GM19035 (cell line): ENCODE results near the gene NKAIN2.
"Not testable (repeated sequence)": the region's sequence is repeated elsewhere in the genome, so short reads cannot be mapped to it uniquely, and the experiment has no call there.

Experiments used
- ATAC-seq: cut with Tn5 transposase; IDR thresholded peaks from one replicate; pipeline ENCODE4 v1.9.1; 2021; ENCODE audit not compliant: unreplicated experiment

Gene NKAIN2

DNA sequence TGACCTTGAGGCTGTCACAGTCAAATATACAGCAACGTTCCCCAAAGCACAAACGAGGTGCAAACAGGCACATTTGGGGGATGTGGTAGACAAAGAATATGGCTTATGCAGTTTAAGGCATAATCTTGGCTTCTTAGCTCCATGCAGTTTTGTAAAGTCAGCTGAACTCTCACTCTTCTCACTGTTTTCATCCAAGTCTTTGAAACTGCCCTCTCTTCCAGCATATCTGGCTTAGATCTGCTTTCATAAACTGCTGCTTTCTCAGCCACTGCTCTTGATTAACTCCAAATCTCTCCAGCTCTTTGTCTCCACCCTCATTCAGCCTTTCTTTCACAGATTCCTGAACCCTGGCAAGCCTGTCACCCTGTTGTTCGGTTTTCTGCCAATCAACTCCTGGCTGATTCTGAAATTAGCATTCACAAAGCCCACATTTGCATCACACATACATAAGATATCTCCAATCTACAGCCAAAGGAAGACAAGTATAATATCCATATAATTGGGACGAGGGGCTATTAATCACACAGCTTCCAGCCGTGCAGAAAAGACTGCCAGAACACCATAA, 857.5 kb downstream of the NKAIN2 start:
- no peak for ATAC-seq

- ATAC-seq = no peak
Measured at GRCh38 chr6:124668028-124668427, 864.4 kb downstream of the NKAIN2 start.

DNA sequence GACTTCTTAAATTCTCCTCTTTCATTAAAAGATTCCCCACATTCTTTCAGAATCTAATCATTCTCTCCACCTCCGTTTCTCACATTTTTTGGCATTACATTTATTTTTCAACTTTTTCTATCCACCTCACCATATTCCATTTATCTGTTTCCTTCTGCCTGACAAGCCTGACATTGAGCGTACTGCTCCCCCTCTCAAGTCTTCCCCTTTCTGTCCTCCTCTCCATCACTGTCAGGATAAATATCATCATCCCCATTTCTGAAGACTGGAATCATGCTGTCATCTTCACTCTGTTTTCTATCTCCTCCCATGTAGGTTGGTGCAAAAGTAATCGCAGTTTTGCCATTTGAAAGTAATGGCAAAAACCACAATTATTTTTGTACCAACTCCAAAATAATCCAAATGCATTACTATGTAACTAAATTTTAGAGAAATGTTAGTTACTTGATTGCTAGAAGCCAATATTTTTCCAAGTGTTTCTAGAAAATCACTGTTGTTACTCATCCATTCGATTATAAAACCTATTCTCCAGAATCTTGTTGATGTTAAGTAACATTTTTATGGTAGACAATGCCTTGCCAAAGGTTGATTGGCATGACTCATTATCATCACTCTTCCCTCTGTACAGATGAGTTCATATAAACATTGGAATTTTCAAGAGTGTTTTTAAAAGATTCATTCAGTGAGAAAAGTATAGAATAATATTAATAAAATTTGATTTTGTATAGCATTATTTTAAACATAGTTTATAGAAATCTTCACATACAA, 866.2 kb downstream of the NKAIN2 start:
- no peak for ATAC-seq

GRCh38 chr6:124670801-124671200, 867.1 kb downstream of the NKAIN2 start:
- ATAC-seq = no peak

DNA sequence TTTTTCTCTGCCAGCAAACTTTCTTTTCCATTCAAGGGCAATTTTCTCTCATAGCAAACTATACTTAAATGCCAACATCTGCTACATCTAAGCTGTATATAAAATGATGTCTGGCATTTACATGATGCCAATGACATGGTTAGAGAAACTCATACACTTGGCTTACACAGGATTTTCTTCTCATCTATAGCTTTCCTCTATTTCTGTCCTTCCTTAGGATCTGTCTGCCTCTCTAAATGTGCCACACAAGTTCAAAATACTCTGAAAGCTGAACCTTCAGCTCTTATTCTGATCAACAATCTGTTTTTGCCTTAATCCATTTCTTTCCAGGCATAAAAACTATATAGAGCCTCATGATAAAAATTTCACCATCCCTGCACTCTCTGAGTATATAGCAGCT, 867.7 kb downstream of the NKAIN2 start:
- no peak for ATAC-seq

DNA sequence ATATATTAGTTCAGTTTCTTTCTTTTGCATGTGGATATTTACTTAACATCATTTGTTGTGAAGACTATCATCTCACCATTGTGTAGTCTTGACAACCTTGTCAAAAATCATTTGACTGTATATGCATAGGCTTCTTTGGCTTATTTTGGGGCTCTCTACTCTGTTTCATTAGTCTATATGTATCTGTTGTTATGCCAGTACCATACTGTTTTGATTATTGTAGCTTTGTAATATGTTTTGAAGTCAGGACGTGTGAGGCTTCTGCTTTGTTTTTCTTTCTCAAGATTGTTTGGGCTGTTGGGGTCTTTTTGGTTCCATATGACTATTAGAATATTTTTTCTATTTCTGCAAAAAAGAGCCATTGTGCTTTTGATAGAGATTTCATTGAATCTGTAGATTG, 870.4 kb downstream of the NKAIN2 start:
- no peak for ATAC-seq

DNA sequence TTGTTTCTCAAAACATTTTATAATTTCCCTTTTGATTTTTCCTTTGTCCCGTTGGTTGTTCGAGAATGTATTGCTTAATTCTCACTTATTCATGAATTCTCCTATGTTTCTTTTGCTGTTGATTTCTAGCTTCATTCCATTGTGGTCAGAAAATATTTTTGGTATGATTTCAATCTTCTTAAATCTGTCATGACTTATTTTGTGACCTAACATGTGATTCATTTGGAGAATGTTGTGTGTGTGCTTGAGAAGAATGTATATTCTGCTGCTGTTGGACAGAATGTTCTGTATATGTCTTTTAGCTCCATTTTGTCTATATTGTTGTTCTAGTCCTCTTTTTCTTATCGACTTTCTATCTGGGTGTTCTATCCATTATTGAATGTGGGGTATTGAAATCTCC, 872.4 kb downstream of the NKAIN2 start:
- ATAC-seq = no peak

GRCh38 chr6:124677874-124678273, 874.2 kb downstream of the NKAIN2 start:
- ATAC-seq = no peak

DNA sequence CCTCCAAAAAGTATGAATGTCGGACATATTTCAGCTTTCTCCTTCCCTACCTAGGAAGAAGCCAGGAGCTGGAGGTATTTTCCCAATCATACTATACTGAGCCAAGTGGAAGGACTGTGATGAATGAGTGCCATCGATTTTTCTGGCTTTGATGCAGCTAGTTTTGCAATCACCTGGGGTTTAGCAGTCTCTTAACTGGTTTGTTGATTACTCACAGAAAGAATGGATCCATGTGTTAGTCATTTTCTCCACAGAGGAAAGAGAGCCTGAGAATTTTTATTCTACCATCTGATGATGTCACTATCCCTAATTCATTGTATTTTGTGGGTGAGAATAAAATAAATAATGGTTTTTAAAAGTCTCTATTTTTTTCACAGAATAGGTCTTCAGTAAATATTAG, 875.7 kb downstream of the NKAIN2 start:
- ATAC-seq = no peak

GRCh38 chr6:124682751-124683150, 879.1 kb downstream of the NKAIN2 start:
- no peak for ATAC-seq

GRCh38 chr6:124683507-124683906, 879.8 kb downstream of the NKAIN2 start:
- ATAC-seq = no peak

GRCh38 chr6:124684621-124685020, 881.0 kb downstream of the NKAIN2 start:
- ATAC-seq = no peak

DNA sequence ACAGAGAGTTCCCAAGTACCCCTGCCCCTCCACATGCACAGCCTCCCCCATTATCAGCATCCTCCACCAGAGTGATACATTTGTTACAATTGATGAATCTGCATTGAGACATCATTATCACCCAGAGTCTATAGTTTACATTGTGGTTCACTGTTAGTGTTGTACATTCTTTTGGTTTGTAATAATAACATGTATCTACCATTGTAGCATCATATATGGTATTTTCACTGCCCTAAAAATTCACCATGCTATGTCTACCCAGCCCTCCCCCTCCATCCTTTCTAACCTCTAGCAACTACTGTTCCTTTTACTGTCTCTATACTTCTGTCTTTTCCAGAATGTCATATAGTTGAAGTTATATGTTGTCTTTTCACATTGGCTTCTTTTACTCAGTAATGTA, 884.7 kb downstream of the NKAIN2 start:
- ATAC-seq = no peak

DNA sequence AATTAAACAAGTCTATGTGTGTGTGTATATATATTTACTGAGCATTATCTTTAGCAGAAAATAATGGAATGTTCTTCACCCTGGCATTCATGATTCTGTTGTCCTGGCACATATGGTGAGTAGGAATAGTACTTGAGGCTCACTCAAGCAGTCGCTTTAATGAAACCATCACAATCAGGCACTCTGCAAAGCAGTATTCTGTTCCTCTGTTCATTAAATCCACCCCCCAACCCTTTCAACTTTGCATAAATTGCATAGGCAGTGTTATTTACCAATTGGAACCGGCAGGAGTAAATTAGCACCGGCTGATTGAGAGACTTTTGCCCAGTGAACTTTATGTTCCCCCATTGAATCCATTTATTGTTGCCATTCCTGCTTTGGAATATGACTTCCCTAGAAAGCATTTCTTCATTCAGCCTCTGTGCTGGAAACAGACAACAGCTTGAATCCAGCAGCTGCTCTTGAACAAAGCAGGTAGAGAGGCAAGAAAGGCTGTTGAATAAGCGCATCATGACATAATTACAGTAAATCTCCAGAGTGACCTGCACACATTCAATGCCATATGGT, 890.6 kb downstream of the NKAIN2 start:
- no peak for ATAC-seq

DNA sequence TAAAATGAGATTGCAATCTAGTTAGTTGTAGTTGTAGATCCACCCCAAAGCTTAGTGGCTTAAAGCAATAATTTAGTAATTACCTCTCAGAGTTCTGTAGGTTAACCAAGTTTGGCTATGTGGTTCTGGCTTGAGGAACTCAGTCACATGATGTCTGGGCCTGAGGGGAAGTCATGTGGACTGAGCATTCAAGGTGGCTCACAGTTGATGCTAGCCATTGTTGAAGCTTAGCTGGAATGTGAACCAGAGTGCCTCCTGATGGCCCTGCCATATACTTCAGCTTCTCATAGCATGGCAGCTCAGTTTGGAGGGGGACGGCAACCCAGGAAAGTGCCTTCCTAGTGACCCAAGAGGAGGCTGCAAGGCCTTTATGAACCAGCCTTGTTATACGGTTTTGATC, 895.4 kb downstream of the NKAIN2 start:
- no peak for ATAC-seq

- no peak for ATAC-seq
Measured at GRCh38 chr6:124703541-124703940, 899.9 kb downstream of the NKAIN2 start.

DNA sequence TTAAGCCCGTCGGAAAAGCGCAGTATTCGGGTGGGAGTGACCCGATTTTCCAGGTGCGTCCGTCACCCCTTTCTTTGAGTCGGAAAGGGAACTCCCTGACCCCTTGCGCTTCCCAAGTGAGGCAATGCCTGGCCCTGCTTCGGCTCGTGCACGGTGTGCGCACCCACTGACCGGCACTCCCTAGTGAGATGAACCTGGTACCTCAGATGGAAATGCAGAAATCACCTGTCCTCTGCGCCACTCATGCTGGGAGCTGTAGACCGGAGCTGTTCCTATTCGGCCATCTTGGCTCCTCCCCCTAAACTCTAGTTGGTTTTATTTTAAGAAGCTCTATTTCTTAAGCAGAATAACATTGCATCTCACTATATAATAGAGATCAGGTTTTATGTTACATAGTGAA, 908.9 kb downstream of the NKAIN2 start:
- not testable (repeated sequence) for ATAC-seq

- no peak for ATAC-seq
Measured at GRCh38 chr6:124714728-124715127, 911.1 kb downstream of the NKAIN2 start.

- no peak for ATAC-seq
Measured at GRCh38 chr6:124719913-124720312, 916.2 kb downstream of the NKAIN2 start.

GRCh38 chr6:124721331-124721730, 917.7 kb downstream of the NKAIN2 start:
- no peak for ATAC-seq

GRCh38 chr6:124722141-124722878, 918.6 kb downstream of the NKAIN2 start:
- ATAC-seq = no peak

DNA sequence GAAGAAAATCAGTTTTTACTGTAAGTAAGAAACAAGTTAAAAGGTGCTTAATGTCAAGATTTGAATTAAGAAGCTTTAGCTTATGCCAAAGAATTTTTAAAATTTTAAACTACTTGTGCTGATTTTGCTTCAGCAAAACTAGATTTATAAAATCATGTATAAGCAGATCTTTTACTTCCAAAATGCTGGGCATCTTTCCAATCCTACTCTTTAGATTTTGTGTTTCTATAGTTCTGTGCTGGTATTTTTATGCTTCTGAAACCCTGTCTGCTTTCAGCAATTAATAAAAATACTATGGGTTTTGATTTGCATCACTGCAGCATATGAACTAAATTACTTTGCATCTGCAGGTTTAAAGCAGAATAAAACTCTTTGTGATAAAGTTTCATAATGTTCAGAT, 920.0 kb downstream of the NKAIN2 start:
- no peak for ATAC-seq
